ENCODE data around the gene FXYD5.

FXYD5 gene

GRCh38 chr19:35207391-35207871 lies 52.9 kb downstream of the FXYD5 start:
- peaks cover 8% of the 10 kb centered on the region for H3K9me3 Mint-ChIP-seq

DNA sequence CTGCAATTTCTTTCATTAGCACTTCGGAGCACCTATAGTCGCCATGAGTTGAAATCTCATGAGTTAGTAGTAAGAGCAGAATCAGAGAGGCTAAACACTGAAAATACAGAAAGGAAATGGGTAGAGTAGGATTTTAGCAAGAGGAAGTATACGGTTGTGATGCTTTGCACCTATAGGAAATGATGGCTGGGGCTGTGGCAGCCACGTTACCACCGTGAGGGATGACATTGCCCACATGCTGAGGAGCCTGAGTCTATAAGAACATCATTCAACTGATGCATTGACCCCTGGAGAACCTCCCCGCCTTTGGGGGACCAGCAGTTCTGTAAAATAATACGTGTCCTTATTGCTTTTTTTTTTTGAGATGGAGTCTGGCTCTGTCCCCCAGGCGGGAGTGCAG lies 53.6 kb downstream of the FXYD5 start:
- no peaks in the 10 kb centered on the region for H3K27me3 Mint-ChIP-seq (ENCODE audit: low read depth)
- H3K4me3 Mint-ChIP-seq, result peak overlapping the region; percentile 50
- peak overlapping the region; percentile 98 for H3K27ac Mint-ChIP-seq
- H3K4me1 Mint-ChIP-seq (ENCODE audit: low read depth), result peaks cover 64% of the 10 kb centered on the region
- peaks cover 8% of the 10 kb centered on the region for H3K9me3 Mint-ChIP-seq
- DNase-seq (ENCODE audit: low spot score), result no peak
- H3K36me3 Mint-ChIP-seq (ENCODE audit: low read depth), result peaks cover 9% of the 10 kb centered on the region

More at GRCh38 chr19:35207391-35207871, 52.9 kb downstream of the FXYD5 start:
- no peaks in the 10 kb centered on the region for H3K27me3 Mint-ChIP-seq (ENCODE audit: low read depth)
- peak overlapping the region; percentile 98 for H3K27ac Mint-ChIP-seq
- peaks cover 67% of the 10 kb centered on the region for H3K4me1 Mint-ChIP-seq (ENCODE audit: low read depth)
- H3K4me3 Mint-ChIP-seq, result peak overlapping the region; percentile 50
- H3K36me3 Mint-ChIP-seq (ENCODE audit: low read depth), result peaks cover 8% of the 10 kb centered on the region
- no peak for DNase-seq (ENCODE audit: low spot score)

DNA sequence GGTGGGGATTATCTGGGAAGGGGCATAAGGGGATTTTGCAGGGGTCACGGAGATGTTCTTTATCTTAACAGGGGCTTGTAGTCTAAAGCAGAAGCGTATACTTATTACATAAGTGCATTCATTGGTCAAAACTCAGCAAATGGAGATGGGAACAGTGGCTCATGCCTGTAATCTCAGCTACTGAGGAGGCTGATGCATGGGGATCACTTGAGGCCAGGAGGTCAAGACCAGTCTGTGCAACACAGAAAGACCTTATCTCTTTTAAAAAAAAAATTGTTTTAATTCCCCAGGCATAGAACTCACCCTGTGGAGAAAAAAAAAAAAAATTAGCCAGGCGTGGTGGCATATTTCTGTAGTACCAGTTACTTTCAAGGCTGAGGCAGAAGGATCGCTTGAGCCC lies 55.1 kb downstream of the FXYD5 start:
- Mint-ChIP-seq H3K27me3 (ENCODE audit: low read depth) (no peaks in the 10 kb centered on the region), H3K27ac (peak overlapping the region; percentile 77), H3K9me3 (peaks cover 8% of the 10 kb centered on the region), H3K36me3 (ENCODE audit: low read depth) (peaks cover 9% of the 10 kb centered on the region), H3K4me3 (no peak overlapping the region), H3K4me1 (ENCODE audit: low read depth) (peaks cover 70% of the 10 kb centered on the region)
- DNase-seq (ENCODE audit: low spot score), result no peak

DNA sequence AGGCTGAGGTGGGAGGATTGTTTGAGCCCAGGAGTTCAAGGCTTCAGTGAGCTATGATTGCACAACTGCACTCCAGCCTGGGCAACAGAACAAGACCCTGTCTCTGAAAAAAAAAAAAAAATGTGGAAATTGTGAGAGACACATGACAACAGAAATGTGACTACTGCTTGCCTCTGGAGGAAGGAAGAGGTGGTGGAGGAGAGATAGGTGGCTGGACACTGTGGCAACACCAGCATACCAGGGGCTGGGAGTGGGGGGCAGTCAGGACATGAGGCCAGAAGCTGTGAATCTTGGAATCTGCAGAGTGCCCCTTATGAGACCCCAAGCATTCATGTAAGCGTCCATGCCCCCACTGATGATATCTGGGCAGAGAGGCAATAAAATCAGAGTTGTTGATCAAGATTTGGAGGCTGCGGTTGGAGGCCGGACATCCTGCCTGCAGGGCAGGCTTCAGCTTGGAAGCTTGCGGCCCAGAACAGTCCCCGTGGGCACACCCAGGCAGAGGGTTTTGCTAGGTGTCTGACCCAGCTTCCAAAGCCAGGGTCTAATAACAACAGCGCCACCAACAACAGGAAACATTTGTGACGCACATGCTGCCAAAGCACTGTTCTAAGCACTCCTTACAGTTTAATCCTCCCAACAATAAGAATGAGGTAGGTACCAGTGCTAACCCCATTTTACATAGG lies 57.2 kb downstream of the FXYD5 start:
- Mint-ChIP-seq H3K27ac (peak overlapping the region; percentile 94), H3K9me3 (peaks cover 5% of the 10 kb centered on the region), H3K36me3 (ENCODE audit: low read depth) (peaks cover 9% of the 10 kb centered on the region), H3K27me3 (ENCODE audit: low read depth) (no peaks in the 10 kb centered on the region), H3K4me3 (peak overlapping the region; percentile 73), H3K4me1 (ENCODE audit: low read depth) (peaks cover 62% of the 10 kb centered on the region)
- peak; percentile 46 for DNase-seq (ENCODE audit: low spot score)

DNA sequence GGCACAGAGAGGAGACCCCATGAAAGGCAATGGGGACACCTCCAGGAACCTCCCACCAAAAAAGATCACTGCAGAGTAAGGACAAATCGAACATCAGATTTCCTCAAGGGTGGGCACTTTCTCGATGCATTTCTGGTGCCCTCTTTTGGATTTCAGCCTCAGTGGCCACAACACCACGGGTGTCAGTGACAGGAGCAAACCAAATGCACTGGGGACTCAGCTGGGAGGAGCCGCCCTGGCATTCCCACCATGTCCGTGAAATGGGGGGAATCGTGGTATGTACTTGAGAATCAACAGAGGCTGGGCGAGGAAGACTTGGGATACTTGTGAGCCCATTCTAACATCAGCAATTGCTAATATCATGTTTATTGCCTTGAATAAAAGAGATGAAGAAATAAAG lies 57.7 kb downstream of the FXYD5 start:
- Mint-ChIP-seq H3K9me3 (peaks cover 5% of the 10 kb centered on the region), H3K27ac (peak overlapping the region; percentile 94), H3K4me1 (ENCODE audit: low read depth) (peaks cover 60% of the 10 kb centered on the region), H3K36me3 (ENCODE audit: low read depth) (peaks cover 9% of the 10 kb centered on the region), H3K27me3 (ENCODE audit: low read depth) (no peaks in the 10 kb centered on the region), H3K4me3 (peak overlapping the region; percentile 73)
- DNase-seq (ENCODE audit: low spot score), result no peak

DNA sequence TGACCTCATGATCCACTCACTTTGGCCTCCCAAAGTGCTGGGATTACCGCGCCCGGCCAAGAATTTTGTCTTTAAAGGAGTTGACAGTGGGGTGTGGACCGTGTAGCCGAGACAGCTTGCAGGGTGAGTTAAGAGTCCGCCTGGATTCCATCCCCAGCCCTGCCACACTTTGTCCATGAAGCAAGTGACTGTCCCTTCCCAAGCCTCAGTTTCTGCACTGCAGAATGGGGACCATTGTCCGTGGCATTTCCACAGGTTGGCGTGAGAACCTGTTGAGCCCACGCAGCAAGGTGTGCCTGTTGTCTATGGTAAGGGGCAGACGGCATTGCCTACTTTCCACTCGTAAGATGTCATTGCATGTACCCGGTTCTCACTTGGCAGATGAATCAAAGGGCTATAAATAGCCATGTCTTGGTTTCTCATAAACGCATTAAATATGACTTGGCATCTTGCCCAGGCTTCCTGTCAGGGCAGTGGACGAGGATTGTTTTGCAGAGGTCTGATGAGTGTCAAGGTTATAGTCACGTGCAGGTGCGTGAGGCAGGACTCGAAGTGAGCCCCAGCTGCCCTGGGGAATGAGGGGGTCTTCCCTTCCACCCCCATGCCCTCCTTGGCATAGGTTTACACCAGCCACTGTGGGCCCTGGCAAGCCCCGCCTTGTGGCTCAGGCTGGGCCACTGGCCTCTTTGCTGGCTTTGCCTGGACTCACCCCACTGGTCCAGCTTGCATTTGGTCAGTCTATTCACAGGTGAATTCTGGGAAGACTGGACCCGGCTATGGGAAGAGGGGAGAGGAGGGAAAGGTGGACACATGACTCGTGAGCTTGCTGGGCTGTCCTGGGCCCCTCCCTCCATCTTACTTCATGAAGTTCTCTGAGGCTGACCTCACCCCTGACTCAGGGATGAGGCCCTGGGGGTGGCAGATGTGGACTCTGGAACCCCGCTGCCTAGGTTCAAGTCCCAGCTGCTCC lies 59.4 kb downstream of the FXYD5 start:
- DNase-seq (ENCODE audit: low spot score), result peak; percentile 66
- Mint-ChIP-seq H3K4me1 (ENCODE audit: low read depth) (peaks cover 50% of the 10 kb centered on the region), H3K27ac (peak overlapping the region; percentile 82), H3K27me3 (ENCODE audit: low read depth) (no peaks in the 10 kb centered on the region), H3K4me3 (peak overlapping the region; percentile 24), H3K36me3 (ENCODE audit: low read depth) (peaks cover 3% of the 10 kb centered on the region), H3K9me3 (peaks cover 2% of the 10 kb centered on the region)

- DNase-seq (ENCODE audit: low spot score), result no peak
- Mint-ChIP-seq H3K36me3 (ENCODE audit: low read depth) (peaks cover 7% of the 10 kb centered on the region), H3K9me3 (peaks cover 9% of the 10 kb centered on the region), H3K27me3 (ENCODE audit: low read depth) (no peaks in the 10 kb centered on the region), H3K27ac (no peak overlapping the region), H3K4me3 (no peak overlapping the region), H3K4me1 (ENCODE audit: low read depth) (peaks cover 45% of the 10 kb centered on the region)
Observed at GRCh38 chr19:35214766-35215422, 60.4 kb downstream of the FXYD5 start.

DNA sequence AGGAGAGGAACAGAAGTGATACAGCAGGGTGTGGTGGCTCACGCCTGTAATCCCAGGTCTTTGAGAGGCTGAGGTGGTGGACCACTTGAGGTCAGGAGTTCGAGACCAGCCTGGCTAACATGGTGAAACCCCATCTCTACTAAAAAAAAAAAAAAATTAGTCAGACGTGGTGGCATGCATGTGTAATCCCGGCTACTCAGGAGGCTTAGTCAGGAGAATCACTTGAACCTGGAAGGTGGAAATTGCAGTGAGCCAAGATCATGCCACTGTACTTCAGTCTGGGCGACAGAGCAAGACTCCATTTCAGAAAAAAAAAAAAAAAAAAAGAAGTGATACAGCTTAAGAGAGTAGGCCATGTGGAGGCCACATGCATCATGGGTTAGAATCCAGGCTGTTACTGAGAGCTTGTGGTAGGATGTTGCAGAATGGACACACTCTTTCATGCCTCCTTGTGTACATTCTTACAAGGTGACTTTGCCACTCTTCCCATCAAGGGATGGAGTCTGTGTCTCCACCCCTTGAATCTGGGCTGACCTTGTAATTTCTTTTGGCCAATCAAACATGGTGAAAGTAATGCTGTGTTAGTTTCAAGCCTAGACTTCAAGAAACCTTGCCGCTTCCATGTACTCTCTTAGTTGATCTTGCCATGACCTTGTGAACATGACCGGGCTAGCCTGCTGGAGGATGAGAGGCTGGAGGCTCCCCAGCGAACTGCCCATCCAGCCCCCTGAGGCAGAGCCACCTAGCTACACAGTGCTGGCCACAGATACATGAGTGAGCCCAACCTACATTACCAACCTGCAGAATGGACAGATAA lies 61.7 kb downstream of the FXYD5 start:
- no peak overlapping the region for H3K27ac Mint-ChIP-seq
- DNase-seq (ENCODE audit: low spot score), result no peak
- peaks cover 9% of the 10 kb centered on the region for H3K9me3 Mint-ChIP-seq
- H3K27me3 Mint-ChIP-seq (ENCODE audit: low read depth), result no peaks in the 10 kb centered on the region
- peaks cover 7% of the 10 kb centered on the region for H3K36me3 Mint-ChIP-seq (ENCODE audit: low read depth)
- H3K4me3 Mint-ChIP-seq, result no peak overlapping the region
- peaks cover 46% of the 10 kb centered on the region for H3K4me1 Mint-ChIP-seq (ENCODE audit: low read depth)

- peak; percentile 19 for DNase-seq (ENCODE audit: low spot score)
Observed at GRCh38 chr19:35216833-35217648, 62.5 kb downstream of the FXYD5 start.

DNA sequence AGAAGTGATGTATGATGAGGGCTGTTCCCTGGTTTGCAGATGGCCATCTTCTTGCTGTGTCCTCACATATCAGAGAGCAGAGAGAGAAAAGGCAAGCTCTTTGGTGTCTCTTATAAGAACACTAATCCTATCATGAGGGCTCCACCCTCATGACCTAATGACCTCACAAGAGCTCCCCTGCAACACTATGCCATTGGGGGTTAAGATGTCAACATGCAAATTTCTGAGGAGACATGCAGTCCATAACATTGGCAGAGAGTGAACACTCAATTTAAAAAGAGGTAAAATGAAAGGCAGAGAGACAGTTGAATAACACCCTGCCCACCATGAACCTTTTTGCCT lies 63.1 kb downstream of the FXYD5 start:
- H3K9me3 Mint-ChIP-seq, result peaks cover 9% of the 10 kb centered on the region
- H3K36me3 Mint-ChIP-seq (ENCODE audit: low read depth), result peaks cover 4% of the 10 kb centered on the region
- H3K4me1 Mint-ChIP-seq (ENCODE audit: low read depth), result peaks cover 34% of the 10 kb centered on the region
- no peak overlapping the region for H3K27ac Mint-ChIP-seq
- no peaks in the 10 kb centered on the region for H3K27me3 Mint-ChIP-seq (ENCODE audit: low read depth)
- H3K4me3 Mint-ChIP-seq, result no peak overlapping the region
- no peak for DNase-seq (ENCODE audit: low spot score)

More at GRCh38 chr19:35216833-35217648, 62.5 kb downstream of the FXYD5 start:
- H3K9me3 Mint-ChIP-seq, result peaks cover 9% of the 10 kb centered on the region
- H3K4me1 Mint-ChIP-seq (ENCODE audit: low read depth), result peaks cover 39% of the 10 kb centered on the region
- no peaks in the 10 kb centered on the region for H3K27me3 Mint-ChIP-seq (ENCODE audit: low read depth)
- H3K27ac Mint-ChIP-seq, result no peak overlapping the region
- no peak overlapping the region for H3K4me3 Mint-ChIP-seq
- peaks cover 7% of the 10 kb centered on the region for H3K36me3 Mint-ChIP-seq (ENCODE audit: low read depth)

DNA sequence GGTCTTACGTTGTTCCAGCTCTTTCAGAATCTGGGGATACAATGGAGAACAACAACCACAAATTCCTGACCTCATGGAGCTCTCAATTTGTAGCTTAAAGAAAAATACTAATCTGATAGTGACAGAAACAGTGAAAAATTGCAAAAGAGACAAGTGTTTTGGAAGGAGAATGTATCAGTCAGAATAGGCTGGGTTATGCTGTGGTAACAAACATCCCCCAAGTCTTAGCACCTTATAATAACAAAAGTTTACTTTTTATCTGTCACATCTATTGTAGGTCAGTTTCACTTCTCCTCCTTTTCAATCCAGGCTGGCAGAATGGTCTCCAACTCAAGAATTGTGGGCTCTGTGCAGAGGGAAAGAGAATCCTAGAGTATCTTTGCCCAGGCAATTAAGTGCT lies 64.5 kb downstream of the FXYD5 start:
- H3K4me3 Mint-ChIP-seq, result no peak overlapping the region
- H3K27ac Mint-ChIP-seq, result no peak overlapping the region
- no peaks in the 10 kb centered on the region for H3K27me3 Mint-ChIP-seq (ENCODE audit: low read depth)
- no peak for DNase-seq (ENCODE audit: low spot score)
- H3K4me1 Mint-ChIP-seq (ENCODE audit: low read depth), result peaks cover 24% of the 10 kb centered on the region
- peaks cover 9% of the 10 kb centered on the region for H3K9me3 Mint-ChIP-seq
- H3K36me3 Mint-ChIP-seq (ENCODE audit: low read depth), result peaks cover 4% of the 10 kb centered on the region

Measured in T-helper 2 cell treated with Interferon-gamma antibody and Interleukin-4, amounts not matched to agents 5 μg/mL and 100 μg/mL, for 36 hours (primary cell).